SU-DHL-6 (cell line): ENCODE results near the gene SEC14L1.
"Not testable (repeated sequence)": the region's sequence is repeated elsewhere in the genome, so short reads cannot be mapped to it uniquely, and the experiment has no call there.

Experiments used
- H2AFZ ChIP-seq: fragments of 200-600 bp; sonication (generic); 2 replicates; pipeline ENCODE4 v1.6.1; 2014; ENCODE audit warnings: low read depth, mild to moderate bottlenecking, moderate library complexity, mixed read lengths, antibody characterized with exemption, low read length; ENCODE audit not compliant: severe bottlenecking
- H3F3A ChIP-seq: fragments of 200-600 bp; shearing (Covaris generic); 2 replicates; pipeline ENCODE4 v1.6.0; 2016; ENCODE audit warnings: antibody characterized with exemption, mild to moderate bottlenecking; ENCODE audit not compliant: insufficient read depth
- H3K27ac ChIP-seq: fragments of 200-600 bp; sonication (generic); 2 replicates; pipeline ENCODE4 v1.5.1; 2016; ENCODE audit warnings: low read depth, mild to moderate bottlenecking, low read length, moderate library complexity, mixed read lengths
- H3K27me3 ChIP-seq: fragments of 200-600 bp; sonication (generic), shearing (Covaris generic); 2 replicates; pipeline ENCODE4 v1.6.0; 2014; ENCODE audit warnings: mild to moderate bottlenecking, low read length
- H3K36me3 ChIP-seq: fragments of 200-600 bp; sonication (generic); 2 replicates; pipeline ENCODE4 v1.6.1; 2014; ENCODE audit warnings: mild to moderate bottlenecking, low read length, mixed read lengths
- H3K4me2 ChIP-seq: fragments of 300-600, 200-600 bp; shearing (Covaris generic), sonication (generic); 2 replicates; pipeline ENCODE4 v1.6.0; 2014; ENCODE audit warnings: low read length, low read depth, mild to moderate bottlenecking; ENCODE audit not compliant: poor library complexity, severe bottlenecking
- H3K4me3 ChIP-seq: fragments of 200-600 bp; sonication (generic); 2 replicates; pipeline ENCODE4 v1.5.1; 2014; ENCODE audit warnings: antibody characterized with exemption, low read length, mild to moderate bottlenecking, mixed read lengths; ENCODE audit not compliant: insufficient read depth, poor library complexity, severe bottlenecking
- H3K79me2 ChIP-seq: fragments of 200-600 bp; sonication (generic); 2 replicates; pipeline ENCODE4 v1.6.1; 2014; ENCODE audit warnings: mild to moderate bottlenecking, low read length, moderate library complexity; ENCODE audit not compliant: insufficient read depth
- H3K9ac ChIP-seq: fragments of 200-600 bp; sonication (generic); 2 replicates; pipeline ENCODE4 v1.7.0; 2014; ENCODE audit warnings: mild to moderate bottlenecking, low read length
- H3K9me2 ChIP-seq: fragments of 200-600 bp; sonication (generic); replicated peaks from 2 replicates; pipeline ENCODE4 v1.6.1; 2014; ENCODE audit warnings: low read length; ENCODE audit not compliant: insufficient read depth
- H3K9me3 ChIP-seq: fragments of 200-600 bp; sonication (generic); 2 replicates; pipeline ENCODE4 v1.6.1; 2014; ENCODE audit warnings: low read length, mixed read lengths; ENCODE audit not compliant: insufficient read depth
- H4K20me1 ChIP-seq: fragments of 200-600 bp; sonication (generic); 2 replicates; pipeline ENCODE4 v1.6.1; 2014; ENCODE audit warnings: low read depth, mild to moderate bottlenecking, antibody characterized with exemption, low read length, moderate library complexity, mixed read lengths
- CTCF ChIP-seq: fragments of 200-600 bp; sonication (generic); IDR thresholded peaks from one replicate; pipeline ENCODE4 v1.5.1; 2017; ENCODE audit warnings: antibody characterized with exemption, mild to moderate bottlenecking, low read length, moderate library complexity; ENCODE audit not compliant: insufficient read depth, poor library complexity, severe bottlenecking
- EZH2phosphoT487 ChIP-seq: fragments of 200-600 bp; sonication (generic), shearing (Covaris generic); conservative IDR thresholded peaks from 2 replicates; pipeline ENCODE4 v1.6.1; 2018; ENCODE audit warnings: mild to moderate bottlenecking, antibody characterized with exemption, low read length, moderate library complexity, mixed read lengths

Gene SEC14L1

GRCh38 chr17:77109764-77110359 is 30.9 kb upstream of the SEC14L1 start:
- no peaks in the 10 kb centered on the region for H3K79me2 ChIP-seq
- H2AFZ ChIP-seq = no peak overlapping the region
- H4K20me1 ChIP-seq = no peaks in the 10 kb centered on the region
- no peaks in the 10 kb centered on the region for H3F3A ChIP-seq
- TF ChIP-seq EZH2phosphoT487 (no peak), CTCF (no peak)
- H3K27me3 ChIP-seq = no peaks in the 10 kb centered on the region
- no peaks in the 10 kb centered on the region for H3K9me2 ChIP-seq
- H3K9me3 ChIP-seq = no peaks in the 10 kb centered on the region
- no peaks in the 10 kb centered on the region for H3K36me3 ChIP-seq
- H3K9ac ChIP-seq = no peak overlapping the region
- H3K4me3 ChIP-seq = no peak overlapping the region
- peak overlapping the region; percentile 30 for H3K4me2 ChIP-seq
- H3K27ac ChIP-seq = no peak overlapping the region

- H2AFZ ChIP-seq, H3K9ac ChIP-seq, H3K4me2 ChIP-seq, H3K79me2 ChIP-seq, H3K27ac ChIP-seq, H3K9me2 ChIP-seq, H4K20me1 ChIP-seq, H3F3A ChIP-seq, H3K36me3 ChIP-seq, H3K4me3 ChIP-seq, H3K27me3 ChIP-seq, H3K9me3 ChIP-seq: not testable (repeated sequence)
Measured at GRCh38 chr17:77111165-77111933, 29.4 kb upstream of the SEC14L1 start.

- Histone ChIP-seq H3K27ac (no peak overlapping the region), H4K20me1 (no peaks in the 10 kb centered on the region), H3K36me3 (no peaks in the 10 kb centered on the region), H3K9me2 (no peaks in the 10 kb centered on the region), H3K4me2 (no peak overlapping the region), H3K4me3 (no peak overlapping the region), H3K9ac (no peak overlapping the region), H3K9me3 (no peaks in the 10 kb centered on the region), H3F3A (no peaks in the 10 kb centered on the region), H3K27me3 (no peaks in the 10 kb centered on the region), H2AFZ (no peak overlapping the region), H3K79me2 (no peaks in the 10 kb centered on the region)
- TF ChIP-seq EZH2phosphoT487 (no peak), CTCF (no peak)
Measured at GRCh38 chr17:77111934-77112296, 28.9 kb upstream of the SEC14L1 start.

GRCh38 chr17:77115510-77115909 is 25.3 kb upstream of the SEC14L1 start:
- no peaks in the 10 kb centered on the region for H3K79me2 ChIP-seq
- no peaks in the 10 kb centered on the region for H3K9me3 ChIP-seq
- no peak overlapping the region for H3K9ac ChIP-seq
- H3K4me3 ChIP-seq = no peak overlapping the region
- no peaks in the 10 kb centered on the region for H3F3A ChIP-seq
- no peak overlapping the region for H2AFZ ChIP-seq
- no peaks in the 10 kb centered on the region for H3K27me3 ChIP-seq
- H3K27ac ChIP-seq = no peak overlapping the region
- no peaks in the 10 kb centered on the region for H3K9me2 ChIP-seq
- TF ChIP-seq CTCF (no peak), EZH2phosphoT487 (no peak)
- H3K36me3 ChIP-seq = no peaks in the 10 kb centered on the region
- no peak overlapping the region for H3K4me2 ChIP-seq
- no peaks in the 10 kb centered on the region for H4K20me1 ChIP-seq
